Dedifferentiated amniotic fluid mesenchymal stem cell (primary cell): Measurements from ENCODE around the gene CLASRP.

ENCODE experiments used
- DNase-seq: peaks from one replicate; pipeline ENCODE4 v3.0.0-alpha.2; 2016; ENCODE audit errors: extremely low spot score

The CLASRP gene

DNA sequence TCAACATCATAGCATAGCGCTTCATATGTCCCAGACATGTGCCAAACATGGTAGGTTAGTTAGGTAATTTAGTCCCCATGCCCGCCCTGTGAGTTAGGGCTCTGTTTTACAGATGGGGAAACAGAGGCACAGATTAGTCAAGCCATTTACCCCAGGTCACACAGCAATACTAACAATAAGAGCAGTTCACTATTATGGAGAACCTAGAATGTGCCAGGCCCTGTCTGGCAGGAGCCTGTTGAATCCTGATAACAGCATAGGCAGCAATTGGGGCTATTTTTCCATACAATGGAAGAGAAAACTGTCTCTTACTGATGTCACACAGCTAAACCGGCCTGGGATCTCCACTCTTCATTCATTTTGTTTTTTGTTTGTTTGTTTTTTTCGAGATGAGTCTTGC lies 47.6 kb downstream of the CLASRP start:
- DNase-seq = no peak

DNA sequence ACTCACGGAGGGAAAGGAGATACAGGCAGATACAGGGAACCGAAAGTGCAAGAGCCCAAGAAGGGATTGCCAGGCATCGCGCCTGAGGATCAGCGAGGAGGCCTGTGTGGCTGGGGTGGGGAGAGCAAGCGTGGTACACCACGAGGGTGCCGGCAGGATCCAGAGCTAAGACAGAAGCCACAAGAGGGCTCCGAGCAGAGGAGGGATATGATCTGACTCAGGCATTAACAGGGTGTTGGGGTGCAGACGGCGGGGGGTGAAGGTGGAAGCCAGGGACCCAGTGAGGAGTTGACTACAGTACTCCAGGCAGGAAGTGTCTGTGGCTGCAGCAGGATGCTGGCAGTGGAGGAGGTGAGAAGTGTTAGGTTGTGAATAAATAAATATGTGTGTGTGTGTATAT lies 48.7 kb downstream of the CLASRP start:
- DNase-seq = no peak

DNA sequence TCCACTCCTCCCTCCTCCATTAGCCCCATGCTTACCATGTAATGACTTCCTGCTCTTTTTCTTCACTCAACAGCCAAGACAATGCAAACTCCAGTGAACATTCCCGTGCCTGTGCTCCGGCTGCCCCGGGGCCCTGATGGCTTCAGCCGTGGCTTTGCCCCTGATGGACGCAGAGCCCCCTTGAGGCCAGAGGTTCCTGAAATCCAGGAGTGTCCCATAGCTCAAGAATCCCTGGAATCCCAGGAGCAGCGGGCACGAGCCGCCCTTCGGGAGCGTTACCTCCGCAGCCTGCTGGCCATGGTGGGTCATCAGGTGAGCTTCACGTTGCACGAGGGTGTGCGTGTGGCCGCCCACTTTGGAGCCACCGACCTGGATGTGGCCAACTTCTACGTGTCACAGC lies 51.2 kb downstream of the CLASRP start:
- no peak for DNase-seq

DNA sequence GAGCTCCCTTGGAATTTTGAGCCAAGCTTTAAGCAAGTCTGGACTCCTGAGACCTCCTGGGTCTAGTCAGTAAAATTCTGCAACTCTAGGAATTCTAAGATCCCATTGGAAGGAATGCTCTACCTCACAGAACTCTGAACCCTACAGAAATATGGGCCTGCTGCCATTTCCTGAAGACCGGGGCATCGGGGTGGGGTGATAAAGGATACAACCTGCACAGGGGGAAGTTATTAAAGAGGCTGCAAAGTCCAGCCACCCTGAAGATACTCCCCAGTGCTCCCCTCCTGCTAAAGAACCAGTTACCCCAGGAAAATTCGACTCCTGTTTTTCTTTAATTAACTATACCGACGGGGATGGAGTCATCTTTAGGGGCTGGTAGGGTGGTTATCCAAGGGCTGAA lies 51.8 kb downstream of the CLASRP start:
- DNase-seq = no peak

DNA sequence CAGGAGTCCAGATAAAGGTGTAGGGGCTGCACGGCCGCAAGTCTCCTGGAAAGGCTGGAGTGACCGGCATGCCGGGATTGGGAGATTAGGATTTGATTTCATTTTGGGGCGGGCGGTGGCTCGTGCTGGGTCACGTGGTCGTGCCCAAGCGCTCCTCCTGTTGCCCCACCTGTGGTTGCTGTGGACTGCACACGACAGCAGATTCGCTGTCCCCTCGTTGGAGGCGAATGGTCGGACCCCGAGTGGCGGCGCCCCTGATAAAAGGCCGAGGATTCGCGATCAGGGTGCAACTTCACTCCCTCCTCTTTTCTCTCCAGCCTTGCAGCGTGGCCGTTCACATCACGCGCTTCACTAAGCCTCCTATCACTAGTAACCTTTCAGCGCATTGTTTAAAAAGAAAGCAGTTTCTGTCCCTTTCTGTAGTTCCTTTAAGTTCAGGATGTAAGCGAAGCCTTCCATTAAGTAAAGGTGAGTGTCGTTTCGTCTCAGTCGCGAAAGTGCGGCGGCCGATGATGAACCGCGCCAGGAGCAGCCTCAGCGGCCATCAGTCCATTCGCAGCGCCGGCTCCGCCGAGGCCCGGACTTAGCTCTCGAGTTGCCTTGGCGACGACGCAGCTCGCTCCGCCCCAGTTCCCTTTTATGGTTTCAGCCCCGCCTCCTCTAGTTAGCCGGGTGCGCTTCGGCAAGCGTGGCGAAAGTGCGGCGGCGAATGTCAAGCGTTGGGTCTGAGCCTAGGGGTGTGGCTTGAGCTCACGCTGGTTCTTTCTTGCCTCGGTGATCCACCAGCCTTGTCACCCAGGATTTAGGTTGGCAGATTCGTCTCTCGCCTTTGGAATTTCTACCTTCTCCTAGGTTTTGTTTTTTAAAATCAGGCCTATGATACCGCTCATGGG lies 52.4 kb downstream of the CLASRP start:
- peak; percentile 99 for DNase-seq

DNA sequence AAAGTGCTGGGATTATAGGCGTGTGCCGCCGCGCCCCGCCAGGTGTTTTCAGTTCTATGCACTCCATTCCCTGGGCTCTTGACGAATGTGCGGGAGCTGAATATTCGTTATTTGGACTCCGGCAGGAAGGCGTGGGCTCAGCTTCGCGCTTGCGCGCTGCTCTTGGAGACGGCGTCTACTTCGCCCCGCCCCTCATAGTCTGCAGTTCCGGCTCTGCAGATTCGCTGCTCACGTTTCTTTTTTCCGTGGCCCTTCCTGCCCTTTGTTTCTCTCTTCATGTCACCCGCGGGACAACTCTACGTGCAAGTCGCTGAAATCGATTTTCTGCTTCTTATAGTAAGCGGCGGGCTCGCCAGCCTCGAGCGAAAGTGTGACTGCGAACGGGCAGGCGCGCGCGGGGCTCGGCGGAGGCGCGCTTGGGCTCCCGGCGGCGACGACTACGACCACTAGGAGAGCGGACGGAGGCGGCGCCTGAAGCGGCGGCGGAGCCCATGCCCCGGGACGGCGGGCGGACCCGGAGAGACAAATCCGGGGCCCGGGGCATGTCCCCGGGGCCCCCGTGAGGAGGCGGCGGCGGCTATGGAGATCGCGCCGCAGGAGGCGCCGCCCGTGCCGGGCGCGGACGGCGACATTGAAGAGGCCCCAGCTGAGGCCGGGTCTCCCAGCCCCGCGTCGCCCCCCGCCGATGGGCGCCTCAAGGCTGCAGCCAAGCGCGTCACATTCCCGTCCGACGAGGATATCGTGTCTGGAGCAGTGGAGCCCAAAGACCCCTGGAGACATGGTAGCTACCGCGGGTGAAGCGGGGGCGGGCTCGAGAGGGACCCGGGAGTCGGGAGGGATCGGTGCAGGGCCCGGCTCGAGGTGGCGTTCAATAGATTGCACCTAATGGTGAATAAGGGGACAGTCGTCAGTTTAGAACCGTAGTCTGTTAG lies 54.2 kb downstream of the CLASRP start, which contains the start of gene PPP1R37:
Gene PPP1R37, plus strand, starts transcription at position 433 of the 932 bp plus-strand sequence. Its CDS starts 147 bp downstream, at position 580.
- DNase-seq = peak; percentile 97

DNA sequence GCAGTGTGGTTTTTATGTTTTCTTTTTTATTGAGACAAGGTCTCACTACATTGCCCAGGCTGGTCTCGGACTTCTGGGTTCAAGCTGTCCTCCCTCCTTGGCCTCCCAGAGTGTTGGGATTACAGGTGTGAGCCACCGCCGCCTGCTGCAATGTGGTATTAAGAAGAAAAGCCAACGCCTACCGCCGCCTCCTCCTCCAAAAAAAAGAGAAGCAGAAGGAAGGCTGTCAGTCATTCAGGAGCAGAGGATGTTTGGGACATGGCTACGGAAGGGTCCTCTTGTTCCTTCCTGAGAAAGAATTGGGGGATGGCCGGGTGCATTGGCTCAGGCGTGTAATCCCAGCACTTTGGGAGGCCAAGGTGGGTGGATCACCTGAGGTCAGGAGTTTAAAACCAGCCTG lies 55.3 kb downstream of the CLASRP start:
- DNase-seq = no peak

DNA sequence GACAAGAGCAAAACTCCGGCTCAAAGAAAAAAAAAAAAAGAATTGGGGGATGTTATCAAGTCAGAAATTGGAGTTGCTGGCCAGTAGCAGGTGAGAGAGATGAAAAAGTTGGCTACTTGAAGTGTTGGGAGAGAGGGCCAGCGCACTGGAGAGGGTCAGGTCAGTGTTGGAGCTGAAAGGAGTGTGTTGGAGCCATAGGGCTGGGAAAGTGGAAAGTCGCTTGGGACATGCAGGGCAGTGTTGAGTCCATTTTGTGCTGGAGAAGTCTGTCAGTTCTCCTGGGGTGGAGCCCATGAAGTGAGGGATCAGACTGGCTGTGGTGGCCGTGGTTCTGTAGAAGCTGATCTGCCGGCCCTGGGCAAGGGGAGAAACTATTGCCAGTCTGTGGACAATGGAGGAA lies 55.9 kb downstream of the CLASRP start:
- no peak for DNase-seq

DNA sequence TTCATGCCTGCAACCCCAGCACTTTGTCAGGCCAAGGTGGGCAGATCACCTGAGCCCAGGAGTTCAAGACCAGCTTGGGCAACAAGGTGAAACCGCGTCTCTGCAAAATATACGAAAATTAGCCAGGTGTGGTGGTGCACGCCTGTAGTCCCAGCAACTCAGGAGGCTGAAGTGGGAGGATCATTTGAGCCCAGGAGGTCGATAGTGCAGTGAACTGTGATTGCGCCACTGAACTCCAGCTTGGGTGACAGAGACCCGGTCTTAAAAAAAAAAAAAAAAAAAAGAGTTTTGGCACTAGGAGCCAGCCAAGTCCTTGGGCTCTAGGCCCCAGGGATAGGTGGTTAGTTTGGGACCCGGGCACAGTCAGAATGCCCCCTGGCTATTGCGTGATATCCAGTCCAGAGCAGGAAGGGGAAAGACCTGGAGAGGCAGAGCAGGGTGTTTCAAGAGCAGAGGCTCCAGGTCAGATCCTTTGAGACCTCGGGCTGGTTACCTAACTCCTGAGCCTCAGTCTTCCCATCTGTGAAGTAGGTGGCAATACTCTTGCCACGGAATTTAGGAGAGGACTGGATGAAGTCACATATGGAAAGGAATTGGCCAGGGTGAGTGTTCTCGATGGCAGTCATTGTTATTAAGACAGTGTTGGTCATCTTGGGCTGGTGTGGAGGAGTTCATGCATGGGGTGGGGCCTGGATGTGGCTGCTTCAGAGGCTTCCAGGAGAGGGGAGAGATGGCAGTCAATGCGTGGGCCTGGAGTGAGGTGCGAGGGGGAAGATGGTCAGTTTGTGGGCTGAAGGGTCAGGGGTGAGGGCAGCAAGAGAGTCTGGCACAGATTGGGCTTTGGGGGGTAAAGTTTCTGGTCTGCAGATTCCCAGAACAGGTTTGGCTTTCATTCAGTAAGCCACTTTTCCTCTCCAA lies 56.9 kb downstream of the CLASRP start:
- DNase-seq = no peak

DNA sequence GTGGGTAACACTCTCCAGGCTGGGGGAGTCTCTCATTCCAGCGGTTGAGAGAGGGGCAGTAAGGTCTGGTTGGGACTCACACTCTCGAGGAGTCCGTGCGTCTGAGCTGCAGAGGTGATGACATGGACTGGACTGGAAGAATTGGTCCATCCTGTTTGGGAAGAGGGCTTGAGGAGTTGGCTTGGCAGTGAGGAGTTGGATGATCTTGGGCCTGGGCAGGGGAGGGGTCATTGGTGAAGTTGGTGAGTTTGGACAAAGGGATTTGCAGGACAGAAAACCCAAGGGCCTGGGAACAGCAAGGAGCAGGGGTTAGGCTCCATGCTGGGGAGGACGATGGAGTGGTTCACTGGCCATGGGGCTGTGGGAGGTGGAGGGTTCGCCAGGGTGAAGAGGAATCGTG lies 57.9 kb downstream of the CLASRP start:
- no peak for DNase-seq

DNA sequence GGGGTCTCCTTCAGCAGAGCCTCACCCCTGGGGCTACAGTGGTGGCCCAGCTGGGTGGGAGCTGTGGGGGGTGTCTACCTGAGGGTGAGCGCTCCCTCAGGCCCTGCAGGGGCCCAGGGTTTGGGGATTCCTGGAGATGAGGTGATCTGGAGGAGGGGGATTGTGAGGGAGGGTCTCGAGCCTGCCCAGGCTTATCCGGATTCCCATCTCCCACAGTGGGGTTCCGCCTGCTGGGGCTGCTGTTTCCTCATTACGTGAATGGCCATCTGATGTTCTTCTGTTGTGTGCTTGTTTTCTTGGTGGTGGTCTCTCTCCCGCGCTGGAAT lies 58.6 kb downstream of the CLASRP start:
- DNase-seq = no peak

DNA sequence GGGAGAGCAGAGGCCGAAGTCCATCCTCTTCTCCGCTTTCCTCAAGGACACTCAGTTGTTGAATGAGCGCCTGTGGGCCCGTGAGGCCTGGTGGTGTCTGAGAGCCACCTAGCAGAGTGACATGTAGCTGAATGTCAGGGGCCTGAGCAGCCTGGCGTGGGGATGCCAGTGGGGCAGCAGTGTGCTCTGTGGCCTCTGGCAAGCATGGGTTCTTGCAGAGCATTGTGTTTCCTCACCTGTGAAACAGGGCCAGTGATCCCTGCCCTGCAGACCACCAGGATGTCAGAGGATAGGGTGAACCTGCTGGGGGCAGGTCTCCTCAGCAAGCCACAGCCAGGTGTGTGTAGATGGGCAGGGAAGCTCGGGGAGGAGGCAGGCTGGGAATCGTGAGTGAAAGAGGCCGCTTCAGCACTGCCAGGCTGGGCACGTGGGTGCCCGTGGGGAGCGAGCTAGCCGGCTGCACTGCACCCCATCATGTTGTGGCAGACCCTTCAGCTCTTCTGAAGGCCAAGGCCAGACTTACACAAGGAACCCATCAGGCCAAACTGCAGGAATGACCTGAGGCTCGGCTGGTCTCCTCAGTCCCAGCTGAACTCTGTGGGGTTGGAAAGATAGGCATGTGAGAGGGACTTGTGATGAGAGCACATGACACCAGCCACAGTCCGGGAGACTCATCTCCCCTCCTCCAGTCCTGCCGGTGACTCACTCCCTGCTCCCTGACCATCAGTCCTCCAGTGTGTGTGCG lies 59.1 kb downstream of the CLASRP start:
- DNase-seq = peak; percentile 74

DNA sequence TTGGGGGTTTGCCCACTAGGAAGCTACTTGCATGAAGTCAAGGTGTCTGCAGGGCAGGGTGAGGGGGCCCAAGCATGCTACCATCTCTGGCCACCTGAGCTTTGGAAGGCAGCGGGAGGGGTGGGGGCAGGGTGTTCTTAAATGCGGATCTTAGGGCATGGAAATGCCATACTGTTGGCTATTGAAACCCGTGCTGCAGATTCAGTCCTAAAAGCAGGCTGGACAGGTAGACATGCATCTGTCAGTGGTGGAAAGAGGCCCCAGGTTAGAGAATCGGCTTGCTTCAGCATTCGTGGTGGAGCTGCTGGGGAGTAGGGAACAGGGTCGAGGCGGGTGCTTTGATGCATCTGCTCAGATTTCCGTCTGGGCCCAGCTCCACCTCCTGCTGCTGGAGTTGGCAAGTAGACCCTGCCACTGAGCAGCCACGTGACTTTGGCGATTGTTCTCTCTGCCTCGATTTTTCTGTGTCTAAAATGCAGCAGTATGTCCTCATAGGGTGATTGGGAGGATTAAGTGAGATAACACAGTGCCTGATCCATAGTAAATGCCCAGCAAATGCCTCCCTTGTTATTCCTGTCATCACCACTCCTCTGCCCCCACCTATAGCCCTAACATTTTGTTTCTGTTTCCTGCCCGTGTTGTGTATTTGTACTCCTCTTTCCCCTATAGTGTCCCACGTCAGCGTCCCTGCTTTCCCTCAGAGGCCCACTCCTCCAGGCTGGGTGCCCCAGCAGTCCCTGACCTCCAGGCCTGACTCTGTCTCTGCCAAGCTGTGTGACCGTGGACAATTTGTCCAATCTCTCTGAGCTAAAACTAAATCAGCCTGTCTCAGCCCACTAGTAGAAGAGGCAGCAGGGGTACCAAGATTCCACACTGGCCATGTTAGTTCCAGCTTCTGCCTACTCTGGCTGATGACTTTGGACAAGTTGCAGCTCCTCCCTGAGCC lies 59.9 kb downstream of the CLASRP start:
- no peak for DNase-seq

DNA sequence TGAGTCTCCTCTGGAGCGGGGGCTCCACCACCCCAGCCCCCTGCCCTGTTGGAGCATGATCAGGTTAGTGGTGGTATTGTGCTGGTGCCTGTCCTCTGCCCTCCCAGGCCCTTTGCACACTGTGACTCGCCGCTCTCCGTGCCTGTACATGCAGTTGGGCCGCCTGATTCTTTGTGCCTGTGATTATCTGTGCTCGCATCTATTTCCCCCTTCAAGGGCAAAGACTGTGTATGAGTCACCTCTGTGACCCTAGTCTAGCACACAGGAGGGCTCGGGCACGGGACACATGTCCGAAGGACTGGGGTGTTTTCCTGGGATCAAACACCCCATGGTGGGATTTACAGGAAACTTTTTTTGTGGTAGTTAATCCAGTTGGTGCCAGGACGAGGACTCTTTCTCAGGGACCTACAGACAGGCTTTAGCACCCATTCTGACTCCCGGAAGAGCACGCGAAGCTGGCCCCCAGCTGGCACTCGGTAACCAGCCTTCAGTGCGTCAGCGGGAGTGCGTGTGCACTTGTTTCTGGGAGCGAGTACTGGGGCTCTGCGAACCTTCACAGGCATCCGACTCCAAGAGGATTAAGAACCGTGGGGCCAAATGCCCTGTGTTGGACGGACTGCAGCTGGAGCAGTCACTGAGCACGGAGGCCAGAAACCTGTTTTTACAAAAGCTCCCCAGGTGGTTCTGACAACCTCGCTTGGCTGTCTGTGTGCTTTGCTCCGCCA lies 60.8 kb downstream of the CLASRP start:
- DNase-seq = no peak

DNA sequence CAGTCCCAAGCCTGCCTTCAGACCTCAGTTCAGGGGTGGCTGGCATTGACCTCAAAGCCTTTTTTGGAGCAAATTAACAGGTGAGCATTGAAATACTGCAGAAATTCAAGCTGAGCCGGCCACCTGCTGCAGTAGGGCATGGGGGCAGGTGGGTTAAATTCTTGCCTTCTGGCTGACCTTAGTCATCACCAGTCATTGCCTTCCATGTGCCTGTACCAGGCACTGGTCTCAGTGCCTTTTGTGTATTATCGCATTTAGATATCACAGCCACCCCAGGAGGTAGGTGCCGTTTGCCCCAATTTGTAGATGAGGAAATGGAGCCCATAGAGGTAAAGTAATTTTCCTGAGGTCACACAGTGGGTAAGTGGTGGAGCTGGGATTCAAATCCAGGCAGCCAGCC lies 61.4 kb downstream of the CLASRP start:
- no peak for DNase-seq

DNA sequence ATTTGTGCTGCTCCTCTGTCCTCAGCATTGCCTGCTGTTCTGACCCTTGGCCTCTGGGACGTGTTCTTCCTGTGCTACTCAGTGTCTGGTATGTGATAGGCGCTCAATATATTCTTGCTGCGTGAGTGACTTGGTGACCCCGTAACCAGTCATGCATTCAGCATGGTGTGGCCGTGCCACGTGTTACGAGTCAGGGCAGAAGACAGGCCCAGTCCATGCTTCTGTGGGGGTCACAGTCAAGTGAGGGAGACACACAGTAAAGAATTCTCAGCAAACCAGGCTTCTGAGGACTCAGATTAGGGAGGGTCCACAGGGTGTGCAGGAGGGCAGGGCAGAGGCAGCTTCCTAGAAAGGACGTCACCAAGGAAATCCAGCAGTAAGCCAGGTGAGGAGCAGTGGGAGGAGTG lies 62.0 kb downstream of the CLASRP start:
- DNase-seq = no peak

DNA sequence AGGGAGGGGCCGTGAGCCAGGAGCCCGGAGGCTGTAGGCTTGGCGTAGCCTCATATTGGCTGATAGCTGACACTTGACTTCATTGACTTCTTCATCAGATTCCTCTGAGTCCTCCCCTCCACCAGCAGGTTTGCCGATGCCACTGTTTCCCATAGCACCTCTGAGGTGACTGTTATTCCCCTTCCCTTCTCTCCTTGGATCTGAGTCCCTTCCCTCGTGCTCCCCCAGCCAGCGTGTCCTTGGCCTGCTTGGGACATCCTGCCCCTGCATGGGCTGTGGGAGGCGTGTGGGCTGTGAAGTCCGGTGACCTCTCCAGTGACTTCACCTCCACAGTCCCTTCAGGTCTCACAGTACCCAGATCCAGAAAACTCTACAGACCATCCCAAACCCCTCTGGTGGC lies 63.0 kb downstream of the CLASRP start:
- DNase-seq = no peak

DNA sequence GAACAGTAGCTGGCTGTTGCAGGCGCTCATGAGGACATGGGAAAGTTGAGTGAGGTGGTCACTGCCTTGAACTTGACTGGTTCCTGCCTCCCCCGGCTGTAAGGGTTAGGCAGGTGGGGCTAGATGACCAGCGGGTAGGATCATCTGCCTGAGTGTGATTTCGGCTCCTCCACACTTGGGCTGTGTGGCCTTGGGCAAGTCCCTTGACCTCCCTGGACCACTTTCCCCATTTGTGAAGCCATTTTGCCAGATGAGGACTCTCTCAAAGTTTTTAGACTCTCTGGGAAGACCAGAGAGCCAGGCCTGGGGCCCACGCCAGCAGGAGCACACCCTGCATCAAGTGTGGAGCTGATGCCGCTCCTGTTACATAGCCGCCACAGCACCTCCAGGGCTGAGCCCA lies 63.6 kb downstream of the CLASRP start:
- no peak for DNase-seq

DNA sequence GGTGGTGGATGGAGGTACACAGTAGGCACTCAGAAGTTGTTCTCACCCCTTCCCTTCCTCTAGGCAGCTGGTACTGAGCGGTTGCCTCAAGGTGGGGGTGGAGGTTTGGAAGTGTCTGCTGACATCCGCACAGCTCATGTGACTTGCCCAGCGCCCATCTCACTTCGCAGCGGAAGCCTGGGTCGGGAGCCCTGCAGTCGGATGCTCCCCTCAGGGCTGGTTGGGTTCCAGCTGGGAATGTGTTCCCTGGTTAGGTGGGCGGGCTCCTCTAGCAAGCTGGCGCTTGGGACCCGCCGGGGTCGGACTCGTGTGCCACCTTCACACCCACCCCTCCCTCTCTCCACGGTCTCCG lies 64.3 kb downstream of the CLASRP start:
- DNase-seq = no peak
